ENCODE measurements around the gene COX19.

DNA sequence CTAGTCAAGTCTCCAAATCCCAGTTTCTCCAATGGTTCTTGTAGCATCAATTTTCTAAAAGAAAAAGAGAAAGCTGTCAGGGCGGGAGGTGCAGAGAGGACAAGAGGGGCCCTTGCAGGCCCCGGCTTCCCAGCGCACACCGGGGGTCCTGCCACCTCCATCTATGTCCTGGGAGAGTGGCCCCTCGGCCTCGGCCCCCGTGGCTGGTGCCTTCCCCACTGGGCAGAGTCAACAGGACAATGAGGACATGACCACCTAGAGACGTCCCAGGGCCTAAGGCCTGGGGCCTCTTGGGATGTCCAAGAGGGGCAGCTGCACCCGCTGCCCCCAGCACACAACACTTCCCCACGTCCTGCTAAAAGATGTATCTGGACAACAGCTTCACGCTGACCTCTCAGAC, 5.9 kb downstream of the COX19 start:
- no peak for TF ChIP-seq ELF1 (IDR thresholded peaks at IDR 0.05; ENCODE audit: borderline replicate concordance, low read depth)
- no peak for TF ChIP-seq CTCF (IDR thresholded peaks at IDR 0.05 in 2 of 3, conservative IDR thresholded peaks at IDR 0.05 in 1 of 3; ENCODE audit: borderline replicate concordance in 1 of 3, insufficient read depth in 1 of 3, low read depth in 2 of 3, low read length in 2 of 3)
- TF ChIP-seq MAX (IDR thresholded peaks at IDR 0.05), result no peak
- TF ChIP-seq SIN3A (IDR thresholded peaks at IDR 0.05; ENCODE audit: low read depth), result no peak
- no peak for TF ChIP-seq EZH2phosphoT487 (IDR thresholded peaks at IDR 0.05; ENCODE audit: borderline replicate concordance)
- no peak for TF ChIP-seq POLR2AphosphoS5 (IDR thresholded peaks at IDR 0.05; ENCODE audit: low read depth, low read length)
- TF ChIP-seq RAD21 (IDR thresholded peaks at IDR 0.05; ENCODE audit: low read depth), result no peak
- no peak for TF ChIP-seq POLR2A (IDR thresholded peaks at IDR 0.05; ENCODE audit: borderline replicate concordance, extremely low read depth, insufficient read depth, insufficient read length)

Data from HCT116 (cell line).